ENCODE data around the gene PSMD11.

GRCh38 chr17:32479074-32479617 is 34.8 kb downstream of the PSMD11 start:
- TF ChIP-seq CTCF (IDR thresholded peaks at IDR 0.05) (no peak), POLR2A (IDR thresholded peaks at IDR 0.05) (no peak)

Measured in lower leg skin (tissue), 3 donors.